Measurements from ENCODE around the gene GAGE12J. TPM values are rescaled to one million over a fixed set of nuclear protein-coding genes. Genes with fewer than 3 reads are reported as not detected.
A peak's percentile ranks its signal among the peaks of the same experiment; 100 is the strongest.
"Not testable (repeated sequence)": the region's sequence is repeated elsewhere in the genome, so short reads cannot be mapped to it uniquely, and the experiment has no call there.

The GAGE12J gene
- total and polyA plus RNA-seq, 9 donors: not detected

- H3K27me3 ChIP-seq: no peaks in the 10 kb centered on the region
- WGBS, 3 donors: 50 to 64% (median 56%) methylated on average over 7 of the region's 7 CpGs
- intact Hi-C loops (cut with DNase I): loop anchor here in 1 of 4 donors (10.0 kb wide), 1 partner anchor 465 kb away; no protein-coding TSS in a partner anchor
- no peak for DNase-seq
- H3K27ac ChIP-seq: no peak overlapping the region
- no peaks in the 10 kb centered on the region for H3K4me1 ChIP-seq (ENCODE audit: insufficient read depth)
- no peaks in the 10 kb centered on the region for H3K36me3 ChIP-seq
- no peak overlapping the region for H3K4me3 ChIP-seq
- TF ChIP-seq CTCF (IDR thresholded peaks at IDR 0.05) (no peak), POLR2A (IDR thresholded peaks at IDR 0.05) (no peak), EP300 (IDR thresholded peaks at IDR 0.05) (no peak)
- no peaks in the 10 kb centered on the region for H3K9me3 ChIP-seq
Observed at GRCh38 chrX:49290215-49290614, 31.6 kb upstream of the GAGE12J start.

GRCh38 chrX:49291615-49292337 lies 30.1 kb upstream of the GAGE12J start:
- 26 to 40% (median 39%) methylated on average over 11 of the region's 11 CpGs for WGBS, 3 donors
- Histone ChIP-seq H3K9me3 (no peaks in the 10 kb centered on the region), H3K27me3 (no peaks in the 10 kb centered on the region), H3K4me3 (no peak overlapping the region), H3K4me1 (ENCODE audit: insufficient read depth) (no peaks in the 10 kb centered on the region), H3K27ac (no peak overlapping the region), H3K36me3 (no peaks in the 10 kb centered on the region)
- TF ChIP-seq CTCF (IDR thresholded peaks at IDR 0.05) (peak; percentile 31 to 42 (median 31)), EP300 (IDR thresholded peaks at IDR 0.05) (no peak)
- intact Hi-C loops (cut with DNase I): loop anchor here in 1 of 4 donors (10.0 kb wide), 1 partner anchor 463 kb away; no protein-coding TSS in a partner anchor
- peak; percentile 50 to 71 (median 60) for DNase-seq

GRCh38 chrX:49292400-49293362 lies 29.2 kb upstream of the GAGE12J start:
- H3K27me3 ChIP-seq: no peaks in the 10 kb centered on the region
- no peak overlapping the region for H3K27ac ChIP-seq
- no peaks in the 10 kb centered on the region for H3K4me1 ChIP-seq (ENCODE audit: insufficient read depth)
- no peaks in the 10 kb centered on the region for H3K9me3 ChIP-seq
- TF ChIP-seq EP300 (IDR thresholded peaks at IDR 0.05) (no peak), POLR2A (IDR thresholded peaks at IDR 0.05) (no peak), CTCF (IDR thresholded peaks at IDR 0.05) (no peak)
- 61 to 73% (median 68%) methylated on average over 17 of the region's 17 CpGs for WGBS, 3 donors
- intact Hi-C loops (cut with DNase I): loop anchor here in 1 of 4 donors (10.0 kb wide), 1 partner anchor 462 kb away; no protein-coding TSS in a partner anchor
- H3K36me3 ChIP-seq: no peaks in the 10 kb centered on the region
- no peak overlapping the region for H3K4me3 ChIP-seq
- no peak for DNase-seq

- H3K4me3 ChIP-seq; H3K9me3 ChIP-seq; H3K4me1 ChIP-seq (ENCODE audit: insufficient read depth); H3K27me3 ChIP-seq; DNase-seq; H3K27ac ChIP-seq; H3K36me3 ChIP-seq: not testable (repeated sequence)
- 84 to 95% (median 92%) methylated on average over 5 of the region's 5 CpGs for WGBS, 3 donors
- intact Hi-C loops (cut with DNase I): loop anchor here in 1 of 4 donors (10.0 kb wide), 1 partner anchor 456 kb away; no protein-coding TSS in a partner anchor
Observed at GRCh38 chrX:49299293-49299692, 22.5 kb upstream of the GAGE12J start.

All from ovary (tissue), 9 donors.